Lung (tissue), 12 donors: ENCODE data around the gene MOB3B. TPM values are rescaled to one million over a fixed set of nuclear protein-coding genes. Genes with fewer than 3 reads are reported as not detected.

Experiments used
- ATAC-seq: fragments of 200-7000 bp; cut with Tn5 transposase; one replicate; pipeline ENCODE4 v1.9.1; 2020; ENCODE audit warnings: moderate number of reproducible peaks; ENCODE audit not compliant: insufficient read depth, low FRiP score
- DNase-seq, 3 donors: peaks; one replicate each; pipeline ENCODE4 v3.0.0-alpha.2; 2013 to 2017
- H3K27ac ChIP-seq, 2 donors: one replicate each; pipeline ENCODE4 v1.5.1; 2013; ENCODE audit warnings: mild to moderate bottlenecking in 2 of 2, moderate library complexity in 2 of 2, control low read depth in 1 of 2, inconsistent platforms in 1 of 2, low read depth in 1 of 2, low read length in 1 of 2
- H3K27me3 ChIP-seq, 3 donors: one replicate each; pipeline ENCODE4 v1.5.1; 2013; ENCODE audit warnings: low read length in 2 of 3; ENCODE audit not compliant: control insufficient read depth in 3 of 3, insufficient read depth in 3 of 3
- H3K36me3 ChIP-seq, 4 donors: one replicate each; pipeline ENCODE4 v1.5.1; 2013; ENCODE audit warnings: low read length in 4 of 4, mild to moderate bottlenecking in 1 of 4, moderate library complexity in 1 of 4; ENCODE audit not compliant: control insufficient read depth in 4 of 4, insufficient read depth in 4 of 4
- H3K4me1 ChIP-seq, 5 donors: one replicate each; pipeline ENCODE4 v1.5.1; 2013; ENCODE audit warnings: low read length in 5 of 5, mild to moderate bottlenecking in 2 of 5, moderate library complexity in 1 of 5; ENCODE audit not compliant: control insufficient read depth in 5 of 5, insufficient read depth in 5 of 5
- H3K4me3 ChIP-seq: one replicate; pipeline ENCODE4 v1.5.1; 2013; ENCODE audit warnings: mild to moderate bottlenecking, control low read depth, moderate library complexity
- H3K9ac ChIP-seq, 2 donors: one replicate each; pipeline ENCODE4 v1.5.1; 2013; ENCODE audit warnings: low read length in 2 of 2, control low read depth in 1 of 2; ENCODE audit not compliant: insufficient read depth in 1 of 2
- H3K9me3 ChIP-seq, 4 donors: one replicate each; pipeline ENCODE4 v1.5.1; 2013; ENCODE audit warnings: low read length in 3 of 4, mild to moderate bottlenecking in 1 of 4, moderate library complexity in 1 of 4; ENCODE audit not compliant: control insufficient read depth in 4 of 4, insufficient read depth in 3 of 4
- WGBS, 2 donors: extraction: QIAGEN DNeasy Blood & Tissue Kit; methylation state at CpG; one replicate each; pipeline ENCODE4 v1.1.7; 2013; 5-methylcytosine and 5-hydroxymethylcytosine counted together
- polyA plus RNA-seq, 2 donors: library from polyadenylated mRNA; stranded (reverse); fragments of 200-250 nt; gene quantifications; one replicate each; pipeline ENCODE4 v1.2.1, GENCODE V29; 2013
- total RNA-seq, 2 donors: library from RNA; depleted of rRNA in 1 of 2; stranded (reverse); fragments of >200 nt in 1 of 2; gene quantifications; one replicate each; pipeline ENCODE4 v1.2.1, GENCODE V29; 2014 to 2021
- TF ChIP-seq, protein P1 (sequence below): IDR thresholded peaks from 2 replicates; pipeline ENCODE4 v1.5.1; 2012; ENCODE audit warnings: mild to moderate bottlenecking; ENCODE audit errors: control extremely low read depth, extremely low read depth
- donor health status: control.
- donor health status: control.
- donor health status: Bipolar disorder and iron deficiency.
- donor health status: healthy.
- donor health status: DM: yes; HTN: yes; CAD: no.

Gene MOB3B
- total and polyA plus RNA-seq, 4 donors, result 1.6 to 12.9 (median 6.4) TPM

DNA sequence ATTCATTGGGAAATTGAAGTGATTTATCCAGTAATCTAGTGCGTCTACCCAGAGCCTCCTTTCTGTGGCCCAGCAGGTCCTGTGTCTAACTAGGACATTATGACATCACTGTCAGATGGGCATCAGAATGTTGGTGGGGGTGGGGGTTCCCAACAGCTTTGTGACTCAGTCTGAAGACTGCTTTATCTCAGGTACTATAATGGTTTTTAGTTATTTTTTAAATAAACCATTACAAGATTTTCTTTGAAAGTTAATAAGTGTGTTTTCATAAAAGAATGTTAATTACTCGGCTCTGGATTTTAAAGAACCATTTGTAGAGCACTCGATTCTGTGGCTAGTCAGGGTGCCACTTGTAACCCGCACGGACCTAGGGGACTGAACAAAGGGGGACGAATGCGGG is 232.6 kb downstream of the MOB3B start, which contains the start of gene EQTN:
Gene EQTN, minus strand, starts transcription at position 101 of the 400 bp plus-strand sequence. Its CDS starts 95 bp downstream, at position 6.
- Histone ChIP-seq H3K27me3 (no peaks in the 10 kb centered on the region), H3K36me3 (no peaks in the 10 kb centered on the region), H3K27ac (no peak within 1 kb of the TSS), H3K9me3 (no peaks in the 10 kb centered on the region), H3K4me3 (no peak within 1 kb of the TSS), H3K9ac (no peak within 1 kb of the TSS), H3K4me1 (no peaks in the 10 kb centered on the region)
- DNase-seq (no peak), ATAC-seq (no peak)
- TF ChIP-seq, protein P1, sequence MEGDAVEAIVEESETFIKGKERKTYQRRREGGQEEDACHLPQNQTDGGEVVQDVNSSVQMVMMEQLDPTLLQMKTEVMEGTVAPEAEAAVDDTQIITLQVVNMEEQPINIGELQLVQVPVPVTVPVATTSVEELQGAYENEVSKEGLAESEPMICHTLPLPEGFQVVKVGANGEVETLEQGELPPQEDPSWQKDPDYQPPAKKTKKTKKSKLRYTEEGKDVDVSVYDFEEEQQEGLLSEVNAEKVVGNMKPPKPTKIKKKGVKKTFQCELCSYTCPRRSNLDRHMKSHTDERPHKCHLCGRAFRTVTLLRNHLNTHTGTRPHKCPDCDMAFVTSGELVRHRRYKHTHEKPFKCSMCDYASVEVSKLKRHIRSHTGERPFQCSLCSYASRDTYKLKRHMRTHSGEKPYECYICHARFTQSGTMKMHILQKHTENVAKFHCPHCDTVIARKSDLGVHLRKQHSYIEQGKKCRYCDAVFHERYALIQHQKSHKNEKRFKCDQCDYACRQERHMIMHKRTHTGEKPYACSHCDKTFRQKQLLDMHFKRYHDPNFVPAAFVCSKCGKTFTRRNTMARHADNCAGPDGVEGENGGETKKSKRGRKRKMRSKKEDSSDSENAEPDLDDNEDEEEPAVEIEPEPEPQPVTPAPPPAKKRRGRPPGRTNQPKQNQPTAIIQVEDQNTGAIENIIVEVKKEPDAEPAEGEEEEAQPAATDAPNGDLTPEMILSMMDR, result no peak
- 68 to 79% methylated on average over 7 of the region's 7 CpGs for WGBS, 2 donors

DNA sequence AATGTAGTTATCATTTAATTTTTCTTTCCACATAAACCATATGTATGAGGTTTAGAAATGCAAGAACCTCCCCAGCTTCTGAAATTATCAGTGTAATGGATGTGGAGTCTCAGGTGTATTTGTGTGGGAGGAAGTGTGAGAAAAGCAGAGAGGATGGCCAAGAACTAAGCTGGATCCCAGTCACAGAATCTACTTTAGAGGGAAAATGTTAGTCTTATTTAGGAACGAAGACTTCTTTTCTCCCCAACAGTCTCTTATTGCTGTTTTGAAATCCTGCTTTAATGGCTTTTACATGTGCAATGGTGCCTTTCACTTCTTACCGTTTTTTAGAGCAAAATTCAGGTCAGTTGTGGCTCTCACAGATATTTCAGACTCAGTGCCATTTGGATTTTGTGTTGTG is 235.6 kb downstream of the MOB3B start:
- TF ChIP-seq, protein P1, result no peak

DNA sequence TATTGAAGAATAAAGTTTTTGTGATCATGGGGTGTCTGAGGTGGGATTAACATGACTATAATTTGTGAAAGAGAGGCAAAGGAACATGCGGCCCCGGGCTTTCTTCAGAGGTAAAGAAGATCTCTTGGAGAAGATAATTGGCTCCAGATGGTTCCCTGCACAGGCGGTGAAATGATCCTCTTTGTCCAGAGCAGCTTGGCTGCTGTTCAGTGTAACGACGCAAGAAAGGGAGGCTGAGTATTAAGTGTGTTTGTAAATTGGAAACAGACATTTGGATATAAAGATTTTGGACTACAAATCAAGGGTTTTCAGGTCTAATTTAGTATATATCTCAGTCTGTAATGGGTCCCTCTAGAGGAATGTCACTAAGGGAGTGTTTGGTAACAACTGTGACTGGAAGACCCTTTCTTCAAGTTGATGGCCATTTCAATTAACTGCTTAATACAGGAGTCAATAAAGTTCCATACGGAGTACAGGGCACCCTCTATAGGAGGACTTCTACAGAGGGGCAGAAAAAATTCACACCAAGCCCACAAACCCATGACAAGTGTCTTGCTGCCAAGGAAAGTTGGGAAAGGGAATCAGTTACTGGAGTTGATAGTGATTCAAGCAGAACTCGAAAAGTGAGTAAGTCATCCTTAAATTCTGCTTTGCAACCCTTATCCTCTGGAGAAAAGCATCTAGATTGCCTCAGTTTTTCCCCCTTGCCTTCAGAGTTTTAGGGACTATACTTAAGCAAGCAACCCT is 236.8 kb downstream of the MOB3B start:
- ATAC-seq (no peak), DNase-seq (no peak)
- no peaks in the 10 kb centered on the region for H3K27me3 ChIP-seq
- no peaks in the 10 kb centered on the region for H3K9me3 ChIP-seq
- no peak overlapping the region for H3K4me3 ChIP-seq
- TF ChIP-seq, protein P1, result no peak
- H3K36me3 ChIP-seq, result no peaks in the 10 kb centered on the region
- WGBS, 2 donors, result 84 to 91% methylated on average over 7 of the region's 7 CpGs
- H3K27ac ChIP-seq, result no peak overlapping the region
- no peak overlapping the region for H3K9ac ChIP-seq
- no peaks in the 10 kb centered on the region for H3K4me1 ChIP-seq

More for the DNA sequence above, 235.6 kb downstream of the MOB3B start:
- Histone ChIP-seq H3K27ac (no peak overlapping the region), H3K36me3 (no peaks in the 10 kb centered on the region), H3K9ac (no peak overlapping the region), H3K27me3 (no peaks in the 10 kb centered on the region), H3K9me3 (no peaks in the 10 kb centered on the region), H3K4me3 (no peak overlapping the region), H3K4me1 (no peaks in the 10 kb centered on the region)
- no peak for ATAC-seq
- WGBS, 2 donors, result 71% methylated on average over 2 of the region's 2 CpGs
- DNase-seq, result no peak
